ENCODE data around the gene ADAMTS2.

ADAMTS2 gene

GRCh38 chr5:179323026-179323870, 22.0 kb downstream of the ADAMTS2 start:
- H3K9me3 ChIP-seq (ENCODE audit: low read length): no peaks in the 10 kb centered on the region
- no peaks in the 10 kb centered on the region for H4K20me1 ChIP-seq (ENCODE audit: insufficient read depth, low read length)
- H2AFZ ChIP-seq (ENCODE audit: low read length): no peak overlapping the region
- H3K79me2 ChIP-seq (ENCODE audit: insufficient read depth, low read length): no peaks in the 10 kb centered on the region
- no peaks in the 10 kb centered on the region for H3K27me3 ChIP-seq (ENCODE audit: insufficient read depth, low read length)
- H3F3A ChIP-seq (ENCODE audit: insufficient read depth, low read length): no peaks in the 10 kb centered on the region
- TF ChIP-seq CTCF (IDR thresholded peaks at IDR 0.05; ENCODE audit: low read length) (no peak), EZH2 (IDR thresholded peaks at IDR 0.05; ENCODE audit: borderline replicate concordance, low read length) (no peak)
- H3K9me2 ChIP-seq (ENCODE audit: low read depth, low read length): no peaks in the 10 kb centered on the region
- no peak overlapping the region for H3K4me2 ChIP-seq (ENCODE audit: low read length)
- no peaks in the 10 kb centered on the region for H3K4me1 ChIP-seq (ENCODE audit: insufficient read depth, low read length, severe bottlenecking)
- no peak overlapping the region for H3K27ac ChIP-seq (ENCODE audit: low read depth, low read length, poor library complexity, severe bottlenecking)
- H3K36me3 ChIP-seq (ENCODE audit: insufficient read depth, low read length): no peaks in the 10 kb centered on the region
- H3K4me3 ChIP-seq (ENCODE audit: low read depth, low read length, poor library complexity, severe bottlenecking): no peak overlapping the region
- no peak overlapping the region for H3K9ac ChIP-seq (ENCODE audit: low read length)

DNA sequence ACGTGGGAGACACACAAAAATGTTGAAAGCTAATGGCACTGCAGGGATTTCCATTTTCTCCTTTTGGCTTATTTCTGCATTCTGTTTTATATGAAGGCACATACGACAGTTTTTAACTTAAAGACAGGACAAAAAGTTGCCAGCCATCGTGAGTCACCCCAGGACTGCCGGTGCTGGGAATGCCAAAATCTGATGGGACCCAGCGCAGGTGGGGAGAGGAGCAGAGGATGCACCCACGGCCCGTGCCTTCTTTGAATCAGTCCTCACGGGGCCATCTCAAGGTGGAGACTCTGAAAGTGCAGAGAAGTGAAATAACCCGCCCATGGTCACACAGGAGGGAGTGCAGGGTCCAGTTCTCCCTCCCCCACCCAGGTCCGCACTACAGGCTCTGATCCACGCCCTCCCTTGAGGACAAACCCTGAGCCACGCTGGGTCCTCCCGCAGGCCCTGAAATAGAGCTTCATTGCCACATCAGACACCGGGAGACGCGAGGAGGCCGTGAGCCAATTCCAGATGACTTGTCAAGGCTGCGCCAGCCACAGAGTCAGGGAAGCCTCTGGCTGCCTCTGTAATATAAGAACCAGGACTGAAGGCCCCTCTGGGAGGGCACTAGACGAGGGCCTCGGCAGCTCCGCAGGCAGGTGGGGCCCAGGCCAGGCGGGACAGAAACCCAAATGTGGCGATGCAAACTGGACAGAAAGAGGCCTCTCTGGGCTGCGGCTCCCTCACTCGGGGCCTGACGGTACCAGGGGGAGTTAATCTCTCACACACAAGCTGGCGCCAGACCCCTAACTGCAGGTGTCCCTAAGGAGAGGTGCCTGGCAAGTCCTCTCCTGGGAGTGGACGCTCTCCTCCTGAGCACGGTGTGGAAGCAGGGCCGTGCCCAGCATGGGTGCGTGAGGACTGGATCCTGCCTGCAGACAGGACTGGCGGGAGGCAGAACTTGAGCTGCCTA, 22.9 kb downstream of the ADAMTS2 start:
- Histone ChIP-seq H4K20me1 (ENCODE audit: insufficient read depth, low read length) (no peaks in the 10 kb centered on the region), H3K4me3 (ENCODE audit: low read depth, low read length, poor library complexity, severe bottlenecking) (no peak overlapping the region), H3K27me3 (ENCODE audit: insufficient read depth, low read length) (no peaks in the 10 kb centered on the region), H3K9me3 (ENCODE audit: low read length) (no peaks in the 10 kb centered on the region), H3K27ac (ENCODE audit: low read depth, low read length, poor library complexity, severe bottlenecking) (no peak overlapping the region), H3K36me3 (ENCODE audit: insufficient read depth, low read length) (no peaks in the 10 kb centered on the region), H2AFZ (ENCODE audit: low read length) (no peak overlapping the region), H3K79me2 (ENCODE audit: insufficient read depth, low read length) (no peaks in the 10 kb centered on the region), H3K9me2 (ENCODE audit: low read depth, low read length) (no peaks in the 10 kb centered on the region), H3K9ac (ENCODE audit: low read length) (no peak overlapping the region), H3K4me2 (ENCODE audit: low read length) (no peak overlapping the region), H3F3A (ENCODE audit: insufficient read depth, low read length) (no peaks in the 10 kb centered on the region), H3K4me1 (ENCODE audit: insufficient read depth, low read length, severe bottlenecking) (no peaks in the 10 kb centered on the region)
- TF ChIP-seq EZH2 (IDR thresholded peaks at IDR 0.05; ENCODE audit: borderline replicate concordance, low read length) (no peak), CTCF (IDR thresholded peaks at IDR 0.05; ENCODE audit: low read length) (no peak)

DNA sequence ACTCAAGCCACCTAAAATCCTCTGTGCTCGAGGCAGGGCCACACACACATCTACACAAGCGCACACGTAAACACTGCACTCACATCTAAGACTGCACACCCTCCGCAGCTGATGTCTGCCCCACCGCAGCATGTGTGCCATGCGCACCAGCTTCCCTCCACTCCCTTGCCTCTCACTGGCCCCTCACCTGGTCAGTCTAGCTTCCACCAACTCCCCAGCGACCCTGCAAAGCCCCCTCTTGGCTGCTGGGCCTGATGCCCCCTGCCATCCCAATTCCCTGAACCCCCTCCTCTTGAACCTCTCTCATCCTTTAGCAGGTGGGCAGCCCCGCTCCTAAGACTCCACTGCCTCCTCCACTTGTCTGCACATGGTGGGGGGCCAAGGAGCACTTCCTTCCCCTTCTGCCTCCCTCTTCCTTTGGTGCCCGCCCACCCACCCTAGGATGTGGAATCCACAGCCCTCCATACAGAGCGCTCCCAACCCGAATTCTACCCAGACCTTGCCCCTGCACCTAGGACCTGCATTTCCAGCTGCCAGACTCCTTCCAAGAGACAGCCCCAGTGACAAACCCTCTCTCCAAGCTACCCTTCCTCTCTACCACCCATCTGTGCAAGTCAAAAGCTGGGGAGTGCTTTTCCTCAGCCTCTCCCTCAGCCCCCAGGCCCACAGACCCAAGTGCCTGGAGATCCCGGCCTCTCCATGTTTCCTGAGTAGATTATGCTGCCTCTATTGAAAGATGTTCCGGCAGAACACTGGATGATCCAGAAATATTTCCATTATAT, 23.9 kb downstream of the ADAMTS2 start:
- no peaks in the 10 kb centered on the region for H3K9me2 ChIP-seq (ENCODE audit: low read depth, low read length)
- no peak overlapping the region for H3K4me2 ChIP-seq (ENCODE audit: low read length)
- no peaks in the 10 kb centered on the region for H3K9me3 ChIP-seq (ENCODE audit: low read length)

More for the DNA sequence above, 23.9 kb downstream of the ADAMTS2 start:
- Histone ChIP-seq H3F3A (ENCODE audit: insufficient read depth, low read length) (no peaks in the 10 kb centered on the region), H3K36me3 (ENCODE audit: insufficient read depth, low read length) (no peaks in the 10 kb centered on the region), H3K27me3 (ENCODE audit: insufficient read depth, low read length) (no peaks in the 10 kb centered on the region), H3K4me3 (ENCODE audit: low read depth, low read length, poor library complexity, severe bottlenecking) (no peak overlapping the region), H3K9ac (ENCODE audit: low read length) (no peak overlapping the region), H3K27ac (ENCODE audit: low read depth, low read length, poor library complexity, severe bottlenecking) (no peak overlapping the region), H2AFZ (ENCODE audit: low read length) (no peak overlapping the region), H3K79me2 (ENCODE audit: insufficient read depth, low read length) (no peaks in the 10 kb centered on the region), H3K4me1 (ENCODE audit: insufficient read depth, low read length, severe bottlenecking) (no peaks in the 10 kb centered on the region), H4K20me1 (ENCODE audit: insufficient read depth, low read length) (no peaks in the 10 kb centered on the region)
- TF ChIP-seq CTCF (IDR thresholded peaks at IDR 0.05; ENCODE audit: low read length) (no peak), EZH2 (IDR thresholded peaks at IDR 0.05; ENCODE audit: borderline replicate concordance, low read length) (no peak)

Measured in OCI-LY1 (cell line).